ENCODE data around the gene TNRC18.

TNRC18 gene

DNA sequence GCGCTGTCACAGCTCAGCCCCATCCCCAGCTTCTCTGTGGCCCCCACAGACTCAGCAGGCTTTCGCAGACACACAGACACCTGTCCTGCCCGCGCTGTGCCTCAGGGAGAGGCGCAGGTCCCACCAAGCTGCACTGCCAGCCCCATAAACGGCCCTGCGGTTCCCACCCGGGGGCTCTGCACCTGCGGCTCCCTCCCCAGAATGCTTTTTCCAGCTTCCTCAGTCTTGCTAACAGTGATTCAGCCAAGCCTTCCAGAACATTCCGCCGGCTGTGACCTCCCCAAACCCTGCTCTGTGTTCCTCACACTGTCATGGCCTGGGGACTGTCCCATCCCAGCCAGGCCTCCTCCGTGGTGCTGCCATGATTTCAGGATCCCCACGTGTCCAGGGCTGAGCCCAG lies 27.8 kb upstream of the TNRC18 start:
- no peak for DNase-seq

DNA sequence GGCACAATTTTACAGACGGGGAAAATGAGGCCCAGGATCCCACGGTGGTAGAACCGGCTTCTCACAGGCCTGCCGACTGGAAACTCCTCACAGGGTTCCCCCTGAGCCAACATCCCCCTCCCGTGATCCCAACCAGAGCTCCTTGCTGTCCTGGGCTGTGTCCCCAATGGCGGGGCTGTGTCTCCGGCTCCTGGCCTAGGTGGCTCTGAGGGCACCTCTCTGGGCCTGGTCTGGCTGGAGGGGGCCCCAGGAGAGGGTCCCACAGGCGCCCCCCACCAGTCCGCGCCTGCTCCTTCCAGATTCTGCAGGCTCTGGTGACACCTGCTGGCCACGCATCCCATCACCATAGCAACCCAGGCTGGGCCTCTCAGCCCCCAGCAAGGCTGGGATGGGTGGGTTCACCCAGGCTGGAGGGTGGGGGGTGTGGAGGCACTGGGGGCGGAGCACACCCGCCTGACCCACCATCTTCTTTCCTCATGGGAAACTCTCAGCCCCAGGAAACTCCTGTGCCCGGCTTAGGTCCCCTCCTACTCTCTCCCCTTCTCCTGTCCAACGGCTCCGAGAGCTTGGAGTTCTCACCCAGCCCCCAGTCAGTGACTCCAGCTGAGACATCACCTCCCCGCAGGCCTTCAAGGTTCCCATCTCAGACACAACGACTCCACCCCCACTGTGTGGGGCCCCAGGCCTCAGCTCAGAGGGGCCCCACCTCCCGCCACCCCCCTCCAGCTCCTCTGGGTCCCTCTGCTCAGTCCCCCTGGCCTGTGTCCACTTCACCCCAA lies 27.1 kb upstream of the TNRC18 start:
- DNase-seq = peak; percentile 28 to 59

- no peak for DNase-seq
Measured at GRCh38 chr7:5448378-5449037, 24.9 kb upstream of the TNRC18 start.

GRCh38 chr7:5445981-5446594 lies 22.5 kb upstream of the TNRC18 start:
- DNase-seq = peak in 1 of 2 experiments; percentile 15

DNA sequence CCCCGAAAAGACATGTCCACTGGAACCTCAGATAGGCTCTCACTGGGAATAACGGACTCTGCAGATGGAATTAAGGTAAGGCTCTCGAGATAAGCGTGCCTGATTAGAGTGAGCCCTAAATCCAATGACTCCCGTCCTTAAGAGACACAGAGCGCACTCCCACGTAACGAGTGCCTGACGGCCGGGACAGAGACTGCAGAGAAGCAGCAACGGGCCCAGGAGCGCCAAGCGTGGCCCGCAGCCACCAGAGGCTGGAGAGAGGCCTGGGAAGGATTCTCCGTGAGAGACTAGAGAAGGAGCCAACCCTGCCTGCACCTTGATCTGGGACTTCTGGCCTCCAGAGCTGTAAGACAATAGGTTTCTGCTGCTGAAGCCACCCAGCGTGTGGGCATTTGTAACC lies 20.0 kb upstream of the TNRC18 start:
- no peak for DNase-seq

DNA sequence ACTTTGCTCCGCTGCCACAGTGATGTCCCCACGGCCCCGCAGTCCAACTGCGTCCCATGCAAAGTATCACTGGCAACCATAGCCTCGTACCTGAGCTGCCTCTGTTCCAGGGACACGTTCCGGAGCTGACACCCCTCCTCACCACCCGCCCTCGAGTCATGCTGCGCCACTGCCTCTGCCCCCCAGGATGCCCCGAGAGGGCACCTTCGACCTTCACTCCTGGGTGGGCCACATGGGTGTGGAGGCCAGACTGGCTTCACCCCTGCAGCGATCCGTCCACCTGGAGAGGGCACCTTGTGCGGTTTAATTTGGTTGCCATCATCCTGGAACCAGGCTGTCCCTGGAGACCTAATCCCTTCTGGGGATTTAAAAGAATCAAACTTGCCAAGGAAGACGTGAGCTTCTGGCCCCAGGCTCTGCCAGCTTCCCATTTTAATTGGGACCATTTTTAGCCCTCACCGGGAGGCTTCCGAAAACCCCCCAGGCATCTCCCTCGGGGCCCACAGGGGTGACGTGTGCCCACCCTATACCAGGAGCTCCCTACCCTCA lies 19.2 kb upstream of the TNRC18 start:
- no peak for DNase-seq

GRCh38 chr7:5441840-5442503 lies 18.3 kb upstream of the TNRC18 start:
- DNase-seq = no peak

- no peak for DNase-seq
Measured at GRCh38 chr7:5439572-5440496, 16.2 kb upstream of the TNRC18 start.

DNA sequence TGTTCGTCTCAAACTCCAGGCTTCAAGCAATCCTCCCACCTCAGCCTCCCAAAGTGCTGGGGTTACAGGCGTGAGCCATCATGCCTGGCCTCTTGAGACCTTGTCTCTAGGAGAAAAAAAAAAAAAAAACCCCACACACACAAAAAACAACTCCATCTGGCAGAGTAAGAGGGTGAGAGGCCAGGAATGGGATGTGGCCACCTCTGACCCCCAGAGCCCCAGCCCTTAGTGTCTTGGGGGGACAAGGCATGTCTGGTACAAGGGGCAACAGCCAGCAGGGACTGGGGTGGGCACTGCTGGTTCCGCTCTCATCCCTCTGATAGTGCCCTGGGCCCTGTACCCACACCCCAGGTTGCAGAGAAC lies 15.6 kb upstream of the TNRC18 start:
- DNase-seq = no peak

GRCh38 chr7:5437987-5438386 lies 14.4 kb upstream of the TNRC18 start:
- DNase-seq = no peak

DNA sequence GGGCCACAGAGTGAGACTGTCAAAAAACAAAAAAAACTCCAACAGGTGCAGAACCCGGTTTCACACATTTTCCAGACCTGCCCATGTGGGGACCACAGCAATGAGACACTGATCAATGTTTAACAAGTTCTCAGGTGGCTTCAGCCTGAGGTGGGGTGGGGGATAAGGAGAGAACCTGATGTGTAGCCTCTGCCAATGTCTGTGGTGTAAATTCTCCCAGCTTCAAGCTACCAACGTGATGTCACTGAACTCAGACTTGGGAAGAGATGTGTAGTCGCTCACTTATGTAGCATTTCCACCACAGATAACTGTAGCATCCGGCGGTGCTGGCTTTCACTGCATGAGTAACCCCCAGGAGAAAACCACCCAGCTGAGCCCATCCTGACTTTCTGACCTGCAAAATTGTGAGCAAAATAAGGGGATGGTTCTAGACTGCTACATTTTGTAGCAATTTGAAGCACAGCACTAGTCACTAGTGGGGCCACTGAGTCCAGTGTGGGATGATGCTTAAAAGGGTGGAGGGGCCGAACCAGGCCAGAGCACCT lies 13.8 kb upstream of the TNRC18 start:
- no peak for DNase-seq

DNA sequence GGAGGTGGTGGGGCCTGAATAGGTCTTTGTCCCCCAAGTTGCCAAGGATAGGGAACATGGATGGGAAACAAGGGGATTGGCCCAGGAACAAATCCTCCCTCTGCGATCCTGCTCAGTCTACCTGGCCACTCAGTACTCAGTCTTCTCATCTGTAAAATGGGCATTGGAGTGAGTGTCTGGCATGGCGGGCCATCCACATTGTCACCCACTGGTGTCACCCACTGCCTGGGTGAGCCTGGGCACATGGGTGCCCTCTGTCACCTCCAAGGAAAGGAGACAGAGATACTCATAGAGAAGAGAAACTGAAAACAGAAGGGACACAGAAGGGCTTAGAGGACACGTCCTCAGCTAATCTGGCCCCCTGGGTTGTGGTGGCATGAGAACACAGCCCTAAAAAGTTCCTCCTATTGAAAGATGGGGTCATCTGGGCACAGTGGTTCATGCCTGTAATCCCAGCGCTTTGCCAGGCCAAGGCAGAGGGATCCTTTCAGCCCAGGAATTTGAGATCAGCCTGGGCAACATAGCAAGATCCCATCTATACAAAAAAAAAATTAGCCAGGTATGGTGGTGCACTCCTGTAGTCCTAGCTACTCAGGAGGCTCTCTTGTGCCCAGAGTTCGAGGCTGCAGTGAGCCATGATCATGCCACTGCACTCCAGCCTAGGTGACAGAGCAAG lies 12.5 kb upstream of the TNRC18 start:
- DNase-seq = no peak

GRCh38 chr7:5435291-5436002 lies 11.8 kb upstream of the TNRC18 start:
- no peak for DNase-seq

DNA sequence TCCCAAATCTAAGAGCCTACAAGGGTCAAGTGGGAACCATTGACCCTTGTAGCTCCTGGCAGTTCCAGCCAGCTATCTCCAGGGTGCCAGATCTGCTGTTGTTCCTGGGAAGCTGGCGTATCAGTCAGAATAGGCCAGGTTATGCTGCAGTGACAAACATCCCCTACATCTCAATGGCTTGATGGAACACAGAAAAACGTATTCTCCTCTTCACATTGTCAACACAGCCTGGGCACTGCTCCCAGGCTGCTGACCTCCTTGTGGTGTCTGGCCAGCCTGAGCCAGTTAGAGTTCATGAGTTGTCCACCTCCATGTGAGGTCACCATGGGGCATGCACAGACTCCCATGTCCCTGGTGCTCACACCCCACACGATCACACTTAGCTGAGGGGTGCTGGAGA lies 9.5 kb upstream of the TNRC18 start:
- no peak for DNase-seq

DNA sequence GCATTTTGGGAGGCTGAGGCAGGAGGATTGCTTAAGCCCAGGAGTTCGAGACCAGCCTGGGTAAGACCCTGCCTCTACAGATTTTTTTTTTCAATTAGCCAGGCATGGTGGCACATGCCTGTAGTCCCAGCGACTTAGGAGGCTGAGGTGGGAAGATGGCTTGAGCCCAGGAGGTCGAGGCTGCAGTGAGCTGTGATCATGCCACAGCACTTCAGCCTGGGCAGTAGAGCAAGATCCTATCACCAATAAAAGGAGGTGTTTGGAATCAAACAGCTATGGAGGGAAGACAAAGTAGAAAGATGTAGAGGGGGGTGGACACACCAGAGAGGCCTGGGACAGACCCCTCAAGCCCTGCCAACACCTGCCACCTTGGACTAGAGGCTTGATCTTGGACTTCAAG lies 9.1 kb upstream of the TNRC18 start:
- DNase-seq = no peak

DNA sequence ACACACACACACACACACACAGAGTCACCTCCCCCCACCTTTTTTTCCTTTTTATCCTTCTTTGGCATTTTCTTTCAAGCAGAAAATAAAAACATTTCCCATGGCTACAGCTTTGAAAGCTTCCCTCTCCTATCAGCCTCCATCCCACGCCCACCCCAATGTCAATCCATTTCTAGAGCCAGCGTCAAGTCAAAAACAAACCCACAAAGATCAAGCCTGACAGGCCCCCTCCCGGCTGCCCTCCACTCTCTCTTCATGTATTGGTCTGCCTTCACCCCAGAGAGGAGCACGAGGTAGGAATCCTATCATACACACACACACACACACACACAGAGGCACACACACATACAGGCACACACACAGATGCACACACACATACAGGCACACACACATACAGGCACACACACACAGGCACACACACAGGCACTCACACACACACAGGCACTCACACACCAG lies 8.0 kb upstream of the TNRC18 start:
- no peak for DNase-seq

- DNase-seq = no peak
Measured at GRCh38 chr7:5430612-5430947, 6.9 kb upstream of the TNRC18 start.

GRCh38 chr7:5429857-5430611 lies 6.4 kb upstream of the TNRC18 start:
- no peak for DNase-seq

DNA sequence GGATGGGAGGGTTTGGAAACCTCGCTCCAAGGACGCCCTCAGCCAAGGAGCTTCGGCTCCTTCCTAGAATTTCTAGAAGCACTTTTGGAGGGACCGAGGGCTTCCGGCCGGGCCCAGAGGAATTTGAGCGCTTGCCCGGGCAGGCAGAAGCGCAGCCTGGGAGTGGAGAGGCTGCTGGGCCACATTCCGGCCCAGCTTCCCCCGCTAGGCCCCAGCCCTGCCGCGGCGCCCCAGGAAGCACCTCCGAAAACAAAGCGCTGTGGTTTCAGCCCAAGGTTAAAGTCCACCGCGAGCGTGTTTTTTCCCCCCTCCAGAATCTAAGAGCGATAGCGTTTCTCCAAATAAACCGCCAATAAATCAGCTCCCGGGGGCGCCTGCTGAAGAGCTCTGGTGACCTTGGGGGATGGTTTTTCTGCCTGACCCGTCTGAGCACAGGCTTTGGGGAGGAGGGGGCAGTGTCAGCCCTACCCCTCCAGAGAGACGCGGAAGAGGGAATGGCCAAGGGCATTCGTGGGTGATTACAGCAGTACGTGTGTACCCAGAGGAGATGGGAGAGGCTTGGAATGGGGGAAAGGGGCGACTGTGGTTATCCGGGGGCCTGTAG lies 5.7 kb upstream of the TNRC18 start:
- no peak for DNase-seq

All from NCI-H524 (cell line).